GM19455 (cell line): ENCODE results near the gene SFXN2.
"Not testable (repeated sequence)": the region's sequence is repeated elsewhere in the genome, so short reads cannot be mapped to it uniquely, and the experiment has no call there.

ENCODE experiments used
- ATAC-seq: cut with Tn5 transposase; IDR thresholded peaks from one replicate; pipeline ENCODE4 v1.9.1; 2021; ENCODE audit not compliant: unreplicated experiment

The SFXN2 gene

GRCh38 chr10:102752266-102752930 lies 38.0 kb downstream of the SFXN2 start:
- ATAC-seq = no peak

- no peak for ATAC-seq
Observed at GRCh38 chr10:102752934-102753664, 38.7 kb downstream of the SFXN2 start.

GRCh38 chr10:102753718-102754117 lies 39.3 kb downstream of the SFXN2 start:
- ATAC-seq = no peak

- no peak for ATAC-seq
Observed at GRCh38 chr10:102757323-102757722, 42.9 kb downstream of the SFXN2 start.

- ATAC-seq = no peak
Observed at GRCh38 chr10:102758240-102758932, 44.0 kb downstream of the SFXN2 start.

GRCh38 chr10:102758933-102759262 lies 44.5 kb downstream of the SFXN2 start:
- ATAC-seq = not testable (repeated sequence)

- no peak for ATAC-seq
Observed at GRCh38 chr10:102759497-102760210, 45.2 kb downstream of the SFXN2 start.

- ATAC-seq = no peak
Observed at GRCh38 chr10:102761981-102762380, 47.5 kb downstream of the SFXN2 start.

- no peak for ATAC-seq
Observed at GRCh38 chr10:102762401-102763015, 48.1 kb downstream of the SFXN2 start.

- ATAC-seq = no peak
Observed at GRCh38 chr10:102763037-102763607, 48.7 kb downstream of the SFXN2 start.

GRCh38 chr10:102764470-102765161 lies 50.2 kb downstream of the SFXN2 start:
- ATAC-seq = no peak

GRCh38 chr10:102765336-102765735 lies 50.9 kb downstream of the SFXN2 start:
- ATAC-seq = no peak

GRCh38 chr10:102767428-102768160 lies 53.2 kb downstream of the SFXN2 start:
- ATAC-seq = no peak

GRCh38 chr10:102769375-102770107 lies 55.1 kb downstream of the SFXN2 start:
- no peak for ATAC-seq

GRCh38 chr10:102770108-102770482 lies 55.7 kb downstream of the SFXN2 start:
- no peak for ATAC-seq

GRCh38 chr10:102770792-102771191 lies 56.4 kb downstream of the SFXN2 start:
- ATAC-seq = no peak

GRCh38 chr10:102773320-102773719 lies 58.9 kb downstream of the SFXN2 start:
- no peak for ATAC-seq

GRCh38 chr10:102773986-102774385 lies 59.5 kb downstream of the SFXN2 start:
- no peak for ATAC-seq
